Keratinocyte (primary cell): ENCODE results near the gene GPR32. TPM values are rescaled to one million over a fixed set of nuclear protein-coding genes. Genes with fewer than 3 reads are reported as not detected.
"Not testable (repeated sequence)": the region's sequence is repeated elsewhere in the genome, so short reads cannot be mapped to it uniquely, and the experiment has no call there.

Experiments used
- DNase-seq: peaks from one replicate; pipeline ENCODE4 v3.0.0-alpha.2; 2011; ENCODE audit warnings: low read depth, missing footprints, low spot score
- FAIRE-seq: peaks from 2 replicates; lab custom pipeline; 2011; peaks lifted over from hg19 to GRCh38; lab: Jason Lieb, UNC
- H2AFZ ChIP-seq: 2 replicates; pipeline ENCODE4 v1.6.0; 2012; ENCODE audit warnings: low read length, control low read depth, inconsistent platforms; ENCODE audit not compliant: control insufficient read depth
- H3K27ac ChIP-seq: 2 replicates; pipeline ENCODE4 v1.5.1; 2011; ENCODE audit warnings: low read length; ENCODE audit not compliant: control insufficient read depth, insufficient read depth
- H3K27me3 ChIP-seq: 3 replicates; pipeline ENCODE4 v1.6.0; 2011; ENCODE audit warnings: low read length; ENCODE audit not compliant: control insufficient read depth, insufficient read depth; ENCODE audit errors: extremely low read depth
- H3K36me3 ChIP-seq, 2 experiments: 2 replicates in 1 of 2; 3 replicates in 1 of 2; pipeline ENCODE4 v1.5.1; 2011; ENCODE audit warnings: low read length in 2 of 2, mild to moderate bottlenecking in 1 of 2; ENCODE audit not compliant: control insufficient read depth in 2 of 2, insufficient read depth in 2 of 2; ENCODE audit errors: extremely low read depth in 1 of 2
- H3K4me1 ChIP-seq: 3 replicates; pipeline ENCODE4 v1.5.1; 2011; ENCODE audit warnings: low read length; ENCODE audit not compliant: control insufficient read depth, insufficient read depth; ENCODE audit errors: extremely low read depth
- H3K4me2 ChIP-seq: 3 replicates; pipeline ENCODE4 v1.6.0; 2011; ENCODE audit warnings: low read depth, low read length; ENCODE audit not compliant: control insufficient read depth, insufficient read depth; ENCODE audit errors: extremely low read depth
- H3K4me3 ChIP-seq, 3 experiments: fragments of 200-600 bp in 1 of 3; sonication (generic) in 1 of 3; 2 replicates in 2 of 3; 3 replicates in 1 of 3; pipeline ENCODE4 v1.5.1; 2011 to 2016; ENCODE audit warnings: low read length in 3 of 3, mild to moderate bottlenecking in 3 of 3, control low read depth in 2 of 3, inconsistent platforms in 1 of 3, low read depth in 1 of 3, mixed read lengths in 1 of 3, mixed run types in 1 of 3, moderate library complexity in 1 of 3; ENCODE audit not compliant: control insufficient read depth in 2 of 3, insufficient read depth in 2 of 3; ENCODE audit errors: extremely low read depth in 1 of 3
- H3K79me2 ChIP-seq: 2 replicates; pipeline ENCODE4 v1.6.0; 2012; ENCODE audit warnings: low read length; ENCODE audit not compliant: control insufficient read depth, insufficient read depth
- H3K9ac ChIP-seq: 3 replicates; pipeline ENCODE4 v1.6.0; 2011; ENCODE audit warnings: low read length; ENCODE audit not compliant: control insufficient read depth, insufficient read depth; ENCODE audit errors: extremely low read depth
- H3K9me1 ChIP-seq: 3 replicates; pipeline ENCODE4 v1.6.0; 2011; ENCODE audit warnings: low read length; ENCODE audit not compliant: control insufficient read depth, insufficient read depth; ENCODE audit errors: extremely low read depth
- H3K9me3 ChIP-seq: 2 replicates; pipeline ENCODE4 v1.5.1; 2012; ENCODE audit warnings: low read depth, low read length; ENCODE audit not compliant: control insufficient read depth
- H4K20me1 ChIP-seq: 3 replicates; pipeline ENCODE4 v1.6.0; 2011; ENCODE audit warnings: low read length; ENCODE audit not compliant: control insufficient read depth, insufficient read depth; ENCODE audit errors: extremely low read depth
- EZH2 ChIP-seq: IDR thresholded peaks from one replicate; pipeline ENCODE4 v1.6.1; 2012; ENCODE audit warnings: inconsistent platforms, mild to moderate bottlenecking, low read length, moderate library complexity
- dilution Hi-C: fragments of 300-500 bp; cut with MboI; formaldehyde crosslinking; loops from one replicate; pipeline ENCODE4 v1.7.0; 2020; ENCODE audit warnings: low sequenced_read_pairs; ENCODE audit not compliant: extremely low pct_ligation_motif_present
- polyA minus RNA-seq, 3 experiments: library from RNA; depleted of rRNA, polyadenylated mRNA; stranded (reverse); fragments of >200 nt; gene quantifications; 1 replicate in 1 of 3; 2 replicates in 1 of 3; 3 replicates in 1 of 3; pipeline ENCODE4 v1.2.3, GENCODE V29; 2011
- polyA plus RNA-seq, 5 experiments: library from polyadenylated mRNA; depleted of rRNA in 3 of 5; stranded (reverse) in 3 of 5; stranded (forward) in 1 of 5; unstranded in 1 of 5; fragments of >200 nt; gene quantifications; 1 replicate in 1 of 5; 2 replicates in 3 of 5; 3 replicates in 1 of 5; pipeline versions ENCODE4 v1.2.1 to v1.2.3, GENCODE V29; 2011 to 2012; ENCODE audit warnings: missing spikeins in 2 of 5, low read depth in 1 of 5, low replicate concordance in 1 of 5
- TF ChIP-seq, protein P1 (sequence below), 3 experiments: IDR thresholded peaks in 1 of 3; conservative IDR thresholded peaks in 1 of 3; optimal IDR thresholded peaks in 1 of 3; 2 replicates in 2 of 3; 3 replicates in 1 of 3; pipeline versions ENCODE3 to v1.5.1; 2011; ENCODE audit warnings: low read length in 3 of 3, mild to moderate bottlenecking in 3 of 3, moderate library complexity in 2 of 3, control low read depth in 1 of 3, inconsistent platforms in 1 of 3; ENCODE audit not compliant: insufficient read depth in 2 of 3; ENCODE audit errors: extremely low read depth in 1 of 3

GPR32 gene, protein sequence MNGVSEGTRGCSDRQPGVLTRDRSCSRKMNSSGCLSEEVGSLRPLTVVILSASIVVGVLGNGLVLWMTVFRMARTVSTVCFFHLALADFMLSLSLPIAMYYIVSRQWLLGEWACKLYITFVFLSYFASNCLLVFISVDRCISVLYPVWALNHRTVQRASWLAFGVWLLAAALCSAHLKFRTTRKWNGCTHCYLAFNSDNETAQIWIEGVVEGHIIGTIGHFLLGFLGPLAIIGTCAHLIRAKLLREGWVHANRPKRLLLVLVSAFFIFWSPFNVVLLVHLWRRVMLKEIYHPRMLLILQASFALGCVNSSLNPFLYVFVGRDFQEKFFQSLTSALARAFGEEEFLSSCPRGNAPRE
- polyA plus RNA-seq (not detected in 3 replicates), polyA minus RNA-seq (not detected in 3 replicates)
- not detected for polyA plus RNA-seq (2011; ENCODE audit: low read depth)
- polyA plus RNA-seq (2011; cell fraction: cytosol; rRNA removed): not detected in 2 replicates
- not detected in 2 replicates for polyA plus RNA-seq (2011; cell fraction: nucleus; rRNA removed)
- polyA plus RNA-seq (2012; ENCODE audit: low replicate concordance): not detected in 2 replicates
- not detected for polyA minus RNA-seq (2011; cell fraction: cytosol; rRNA and poly(A)+ RNA removed)
- polyA minus RNA-seq (2011; cell fraction: nucleus; rRNA and poly(A)+ RNA removed): not detected in 2 replicates

DNA sequence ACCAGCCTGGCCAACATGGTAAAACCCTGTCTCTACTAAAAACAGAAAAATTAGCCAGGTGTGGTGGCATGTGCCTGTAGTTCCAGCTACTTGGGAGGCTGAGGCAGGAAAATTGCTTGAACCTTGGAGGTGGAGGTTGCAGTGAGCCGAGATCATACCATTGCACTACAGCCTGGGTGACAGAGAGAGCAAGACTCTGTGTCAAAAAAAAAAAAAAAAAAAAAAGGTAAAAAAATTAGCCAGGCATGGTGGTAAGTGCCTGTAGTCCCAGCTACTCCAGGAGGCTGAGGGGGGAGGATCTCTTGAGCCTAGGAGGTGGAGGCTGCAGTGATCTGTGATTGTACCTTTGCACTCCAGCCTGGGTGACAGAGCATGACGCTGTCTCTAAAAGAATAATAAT is at the start of gene GPR32:
Gene GPR32, plus strand, starts transcription at position 301 of the 400 bp plus-strand sequence. CDS start 137 bp downstream, outside the sequence.
- H3K4me1 ChIP-seq, H3K9ac ChIP-seq, DNase-seq, H4K20me1 ChIP-seq, H3K9me1 ChIP-seq, H3K4me3 ChIP-seq, H3K9me3 ChIP-seq, H2AFZ ChIP-seq, dilution Hi-C loops, H3K4me2 ChIP-seq, H3K79me2 ChIP-seq, H3K27me3 ChIP-seq, H3K36me3 ChIP-seq, H3K27ac ChIP-seq, FAIRE-seq: not testable (repeated sequence)

DNA sequence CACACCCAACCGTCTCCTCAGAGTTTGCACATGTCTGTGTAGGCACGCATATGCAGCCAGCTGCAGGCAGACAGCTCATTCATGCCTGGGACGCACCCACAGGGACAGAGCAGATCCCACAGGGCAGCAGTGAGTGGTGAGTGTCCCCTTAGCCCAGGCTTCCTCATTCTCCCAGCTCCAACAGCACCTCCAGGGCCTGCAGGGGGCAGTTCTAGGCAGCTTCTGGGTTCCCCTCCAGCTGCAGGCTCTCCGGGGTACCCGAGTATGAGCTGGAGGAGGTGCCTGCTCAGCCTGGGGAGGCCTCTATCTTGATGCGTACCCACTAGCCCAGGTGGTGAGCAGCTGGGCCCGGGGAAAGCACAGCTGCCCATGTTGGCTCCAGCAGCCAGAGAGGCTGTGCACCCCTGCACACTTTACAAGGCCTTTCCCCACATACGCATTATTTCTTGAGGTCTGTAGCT is 49.3 kb upstream of the GPR32 start:
- no peaks in the 10 kb centered on the region for H3K9me1 ChIP-seq
- H3K4me3 ChIP-seq: no peak overlapping the region
- peaks cover 35% of the 10 kb centered on the region for H3K27me3 ChIP-seq
- peak overlapping the region; percentile 22 for H3K4me2 ChIP-seq
- no peak overlapping the region for H3K27ac ChIP-seq
- no peak overlapping the region for H3K9ac ChIP-seq
- no peaks in the 10 kb centered on the region for H3K36me3 ChIP-seq
- DNase-seq (peak; percentile 30), FAIRE-seq (peak; percentile 81)
- dilution Hi-C loops: no loop called here
- peaks cover 14% of the 10 kb centered on the region for H3K4me1 ChIP-seq
- TF ChIP-seq, protein P1, sequence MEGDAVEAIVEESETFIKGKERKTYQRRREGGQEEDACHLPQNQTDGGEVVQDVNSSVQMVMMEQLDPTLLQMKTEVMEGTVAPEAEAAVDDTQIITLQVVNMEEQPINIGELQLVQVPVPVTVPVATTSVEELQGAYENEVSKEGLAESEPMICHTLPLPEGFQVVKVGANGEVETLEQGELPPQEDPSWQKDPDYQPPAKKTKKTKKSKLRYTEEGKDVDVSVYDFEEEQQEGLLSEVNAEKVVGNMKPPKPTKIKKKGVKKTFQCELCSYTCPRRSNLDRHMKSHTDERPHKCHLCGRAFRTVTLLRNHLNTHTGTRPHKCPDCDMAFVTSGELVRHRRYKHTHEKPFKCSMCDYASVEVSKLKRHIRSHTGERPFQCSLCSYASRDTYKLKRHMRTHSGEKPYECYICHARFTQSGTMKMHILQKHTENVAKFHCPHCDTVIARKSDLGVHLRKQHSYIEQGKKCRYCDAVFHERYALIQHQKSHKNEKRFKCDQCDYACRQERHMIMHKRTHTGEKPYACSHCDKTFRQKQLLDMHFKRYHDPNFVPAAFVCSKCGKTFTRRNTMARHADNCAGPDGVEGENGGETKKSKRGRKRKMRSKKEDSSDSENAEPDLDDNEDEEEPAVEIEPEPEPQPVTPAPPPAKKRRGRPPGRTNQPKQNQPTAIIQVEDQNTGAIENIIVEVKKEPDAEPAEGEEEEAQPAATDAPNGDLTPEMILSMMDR (optimal IDR thresholded peaks at IDR 0.05 in 1 of 3, IDR thresholded peaks at IDR 0.05 in 1 of 3, conservative IDR thresholded peaks at IDR 0.05 in 1 of 3; ENCODE audit: extremely low read depth in 1 of 3, insufficient read depth in 2 of 3, low read length in 3 of 3): peak in 2 of 3 experiments; percentile 23 to 31
- no peak for TF ChIP-seq EZH2
- H3K79me2 ChIP-seq: no peaks in the 10 kb centered on the region
- no peak overlapping the region for H2AFZ ChIP-seq
- peaks cover 4% of the 10 kb centered on the region for H4K20me1 ChIP-seq
- no peaks in the 10 kb centered on the region for H3K9me3 ChIP-seq
